Activated CD8-positive, alpha-beta T cell treated with anti-CD3 and anti-CD28 coated beads for 36 hours (primary cell): ENCODE measurements around the gene SLC25A42. TPM values are rescaled to one million over a fixed set of nuclear protein-coding genes. Genes with fewer than 3 reads are reported as not detected.

Source experiments
- ATAC-seq: fragments of 200-7000 bp; cut with Tn5 transposase; one replicate; pipeline ENCODE4 v1.10.0; 2021; ENCODE audit warnings: mild to moderate bottlenecking, moderate library complexity
- CTCF ChIA-PET: fragments of 350-600 bp; sonication (Branson Sonifier 250); formaldehyde crosslinking; loops from one replicate; lab custom pipeline; 2021; ENCODE audit warnings: antibody characterized with exemption; lab: Charles Lee
- POLR2A ChIA-PET: fragments of 350-600 bp; sonication (Branson Sonifier 250); formaldehyde crosslinking; loops from one replicate; lab custom pipeline; 2021; ENCODE audit warnings: antibody characterized with exemption; lab: Charles Lee
- DNase-seq: peaks from one replicate; pipeline ENCODE4 v3.0.0-alpha.2; 2020
- H3K27ac Mint-ChIP-seq: one replicate; pipeline ENCODE4 v1.8.0; 2021; ENCODE audit warnings: mild to moderate bottlenecking, mixed read lengths
- H3K27me3 Mint-ChIP-seq: one replicate; pipeline ENCODE4 v1.8.0; 2021; ENCODE audit warnings: mixed read lengths
- H3K36me3 Mint-ChIP-seq: one replicate; pipeline ENCODE4 v1.8.0; 2021; ENCODE audit warnings: low read depth, mixed read lengths
- H3K4me1 Mint-ChIP-seq: one replicate; pipeline ENCODE4 v1.8.0; 2021; ENCODE audit warnings: low read depth, mixed read lengths
- H3K4me3 Mint-ChIP-seq: one replicate; pipeline ENCODE4 v1.8.0; 2021; ENCODE audit warnings: mild to moderate bottlenecking, moderate library complexity, mixed read lengths
- H3K9me3 Mint-ChIP-seq: one replicate; pipeline ENCODE4 v1.8.0; 2021; ENCODE audit warnings: mixed read lengths
- CTCF ChIP-seq: fragments of 200-600 bp; IDR thresholded peaks from one replicate; pipeline ENCODE4 v1.8.0; 2022; ENCODE audit warnings: antibody characterized with exemption, mild to moderate bottlenecking
- intact Hi-C: fragments of 100-400 bp; cut with micrococcal nuclease; formaldehyde crosslinking; loops from one replicate; pipeline ENCODE4 v1.10.0; 2022
- total RNA-seq, 2 experiments: library from RNA; stranded (reverse); gene quantifications; one replicate each; pipeline ENCODE4 v1.2.3, GENCODE V29; 2021

SLC25A42 gene
- total RNA-seq, 2 experiments from 2014 or later, result 10.9 to 11.1 TPM

GRCh38 chr19:19064811-19065745, 1.3 kb downstream of the SLC25A42 start:
- Mint-ChIP-seq H3K4me1 (peaks cover 37% of the 10 kb centered on the region), H3K27me3 (no peaks in the 10 kb centered on the region), H3K36me3 (no peaks in the 10 kb centered on the region), H3K4me3 (peak overlapping the region; percentile 86), H3K27ac (peak overlapping the region; percentile 84), H3K9me3 (no peaks in the 10 kb centered on the region)
- DNase-seq (peak; percentile 63), ATAC-seq (no peak)
- intact Hi-C loops, result no loop called here
- ChIA-PET CTCF (interaction anchor here (1.2 to 1.7 kb wide), 2 partner anchors 11 to 23 kb away, joined by 4 to 8 read pairs; no protein-coding TSS in a partner anchor), POLR2A (interaction anchor here (0.7 to 1.0 kb wide), 3 partner anchors 10 to 96 kb away, joined by 3 to 4 read pairs (median 3); no protein-coding TSS in a partner anchor)
- no peak for TF ChIP-seq CTCF

- H3K36me3 Mint-ChIP-seq, result no peaks in the 10 kb centered on the region
- POLR2A ChIA-PET, result interaction anchor here (1.4 kb wide), 1 partner anchor 39 kb away, joined by 3 read pairs; no protein-coding TSS in a partner anchor
Observed at GRCh38 chr19:19067276-19068072, 3.7 kb downstream of the SLC25A42 start.

GRCh38 chr19:19068659-19069654, 5.2 kb downstream of the SLC25A42 start:
- POLR2A ChIA-PET, result interaction anchor here (0.7 to 1.4 kb wide), 2 partner anchors 37 to 64 kb away, joined by 3 read pairs; no protein-coding TSS in a partner anchor
- no peak for TF ChIP-seq CTCF
- DNase-seq (no peak), ATAC-seq (no peak)
- CTCF ChIA-PET, result interaction anchor here (1.1 to 2.4 kb wide), 3 partner anchors 15 to 47 kb away, joined by 3 to 8 read pairs (median 3); no protein-coding TSS in a partner anchor
- no peaks in the 10 kb centered on the region for H3K36me3 Mint-ChIP-seq
- H3K9me3 Mint-ChIP-seq, result no peaks in the 10 kb centered on the region
- H3K4me3 Mint-ChIP-seq, result no peak overlapping the region
- intact Hi-C loops, result no loop called here
- H3K4me1 Mint-ChIP-seq, result peaks cover 31% of the 10 kb centered on the region
- H3K27ac Mint-ChIP-seq, result peak overlapping the region; percentile 20
- H3K27me3 Mint-ChIP-seq, result no peaks in the 10 kb centered on the region

More at GRCh38 chr19:19067276-19068072, 3.7 kb downstream of the SLC25A42 start:
- no peak for ATAC-seq
- intact Hi-C loops, result no loop called here
- Mint-ChIP-seq H3K4me3 (no peak overlapping the region), H3K9me3 (no peaks in the 10 kb centered on the region), H3K27ac (no peak overlapping the region), H3K4me1 (peaks cover 34% of the 10 kb centered on the region), H3K27me3 (no peaks in the 10 kb centered on the region)
- CTCF ChIA-PET, result interaction anchor here (1.1 to 2.4 kb wide), 6 partner anchors 13 to 107 kb away, joined by 3 to 8 read pairs (median 4); no protein-coding TSS in a partner anchor
- no peak for DNase-seq
- no peak for TF ChIP-seq CTCF

- CTCF ChIA-PET, result interaction anchor here (0.8 kb wide), 1 partner anchor 74 kb away, joined by 4 read pairs; no protein-coding TSS in a partner anchor
- peaks cover 23% of the 10 kb centered on the region for H3K4me1 Mint-ChIP-seq
- no peak overlapping the region for H3K4me3 Mint-ChIP-seq
- ATAC-seq (no peak), DNase-seq (no peak)
- POLR2A ChIA-PET, result no interaction called here
- intact Hi-C loops, result no loop called here
- no peaks in the 10 kb centered on the region for H3K9me3 Mint-ChIP-seq
- H3K36me3 Mint-ChIP-seq, result no peaks in the 10 kb centered on the region
- no peaks in the 10 kb centered on the region for H3K27me3 Mint-ChIP-seq
- TF ChIP-seq CTCF, result no peak
- H3K27ac Mint-ChIP-seq, result no peak overlapping the region
Observed at GRCh38 chr19:19071897-19072296, 8.1 kb downstream of the SLC25A42 start.
